ENCODE results near the gene KLK10.
"Not testable (repeated sequence)": the region's sequence is repeated elsewhere in the genome, so short reads cannot be mapped to it uniquely, and the experiment has no call there.

KLK10 gene

GRCh38 chr19:50975766-50976165 lies 43.7 kb downstream of the KLK10 start:
- no peak for TF ChIP-seq CTCF (conservative IDR thresholded peaks at IDR 0.05; ENCODE audit: control insufficient read depth, insufficient read depth, low read depth, low read length)
- no peak overlapping the region for H3K4me3 ChIP-seq (ENCODE audit: control insufficient read depth, low read depth, low read length)
- no peak for DNase-seq (ENCODE audit: low read depth)

- no peak for TF ChIP-seq CTCF (conservative IDR thresholded peaks at IDR 0.05; ENCODE audit: control insufficient read depth, insufficient read depth, low read depth, low read length)
- no peak overlapping the region for H3K4me3 ChIP-seq (ENCODE audit: control insufficient read depth, low read depth, low read length)
- DNase-seq (ENCODE audit: low read depth) = no peak
Measured at GRCh38 chr19:50974702-50975556, 44.6 kb downstream of the KLK10 start.

- DNase-seq (ENCODE audit: low read depth) = no peak
- no peak overlapping the region for H3K4me3 ChIP-seq (ENCODE audit: control insufficient read depth, low read depth, low read length)
- TF ChIP-seq CTCF (conservative IDR thresholded peaks at IDR 0.05; ENCODE audit: control insufficient read depth, insufficient read depth, low read depth, low read length) = no peak
Measured at GRCh38 chr19:50972795-50973376, 46.6 kb downstream of the KLK10 start.

- DNase-seq (ENCODE audit: low read depth); H3K4me3 ChIP-seq (ENCODE audit: control insufficient read depth, low read depth, low read length): not testable (repeated sequence)
Measured at GRCh38 chr19:50969810-50970209, 49.7 kb downstream of the KLK10 start.

GRCh38 chr19:50969413-50969760 lies 50.1 kb downstream of the KLK10 start, which contains the start of gene KLK6:
Gene KLK6 (minus strand): TSS chr19:50969591. CDS start chr19:50968104, 1,487 bp downstream.
- H3K4me3 ChIP-seq (ENCODE audit: control insufficient read depth, low read depth, low read length) = no peak within 1 kb of the TSS
- TF ChIP-seq CTCF (conservative IDR thresholded peaks at IDR 0.05; ENCODE audit: control insufficient read depth, insufficient read depth, low read depth, low read length) = no peak
- no peak for DNase-seq (ENCODE audit: low read depth)

GRCh38 chr19:50968716-50969412 lies 50.6 kb downstream of the KLK10 start:
- no peak for TF ChIP-seq CTCF (conservative IDR thresholded peaks at IDR 0.05; ENCODE audit: control insufficient read depth, insufficient read depth, low read depth, low read length)
- no peak overlapping the region for H3K4me3 ChIP-seq (ENCODE audit: control insufficient read depth, low read depth, low read length)
- DNase-seq (ENCODE audit: low read depth) = no peak
